IPS-18c (cell line): ENCODE data around the gene DHRS12.

ENCODE experiments used
- H3K4me3 ChIP-seq: 2 replicates; pipeline ENCODE4 v1.7.0; 2013; ENCODE audit warnings: low read depth, mild to moderate bottlenecking, low read length, moderate library complexity; ENCODE audit not compliant: insufficient read depth
- H3K9me3 ChIP-seq: one replicate; pipeline ENCODE4 v1.6.1; 2013; ENCODE audit warnings: mild to moderate bottlenecking, low read length, moderate library complexity; ENCODE audit not compliant: control insufficient read depth, insufficient read depth

The DHRS12 gene

DNA sequence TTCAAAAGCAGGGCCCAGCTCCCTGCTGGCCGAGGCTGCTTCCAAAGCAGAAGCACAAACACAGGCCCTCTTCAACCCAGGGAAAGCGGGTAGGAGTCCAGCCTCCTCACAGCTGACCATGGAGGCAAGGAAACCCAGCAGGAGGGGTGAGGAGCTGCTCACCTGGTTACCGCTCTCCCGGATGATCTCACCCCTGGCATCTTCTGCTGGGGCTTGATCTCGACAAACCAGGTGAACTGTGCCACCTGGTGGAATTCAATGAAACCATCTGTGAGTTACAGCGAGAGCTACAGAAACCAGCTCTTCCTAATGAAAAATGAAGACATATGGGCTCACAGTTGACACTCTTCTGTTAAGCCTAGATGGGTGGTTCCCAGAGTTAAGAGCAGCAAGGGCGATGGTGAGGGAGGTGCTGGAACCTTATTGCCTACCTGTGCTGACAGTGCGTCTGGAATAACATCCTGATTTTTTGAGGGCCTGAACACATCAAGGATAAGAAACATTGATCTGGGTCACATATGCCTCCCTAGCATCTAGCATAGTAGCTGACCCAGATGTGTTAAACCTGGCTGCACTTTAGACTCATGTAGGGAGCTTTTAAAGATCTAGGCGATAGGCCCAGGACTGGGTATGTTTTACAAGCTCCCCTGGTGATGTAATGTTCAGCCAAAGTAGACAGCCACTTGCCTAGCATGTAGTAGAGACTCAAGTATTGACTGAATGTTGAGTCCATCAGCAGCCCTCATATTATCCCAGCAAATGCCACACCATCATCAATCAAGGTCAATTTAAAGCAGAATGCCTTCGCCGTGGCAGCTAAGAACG lies 6.1 kb downstream of the DHRS12 start:
- Histone ChIP-seq H3K9me3 (no peaks in the 10 kb centered on the region), H3K4me3 (no peak overlapping the region)

GRCh38 chr13:51796546-51796945 lies 7.4 kb downstream of the DHRS12 start:
- no peak overlapping the region for H3K4me3 ChIP-seq
- no peaks in the 10 kb centered on the region for H3K9me3 ChIP-seq

DNA sequence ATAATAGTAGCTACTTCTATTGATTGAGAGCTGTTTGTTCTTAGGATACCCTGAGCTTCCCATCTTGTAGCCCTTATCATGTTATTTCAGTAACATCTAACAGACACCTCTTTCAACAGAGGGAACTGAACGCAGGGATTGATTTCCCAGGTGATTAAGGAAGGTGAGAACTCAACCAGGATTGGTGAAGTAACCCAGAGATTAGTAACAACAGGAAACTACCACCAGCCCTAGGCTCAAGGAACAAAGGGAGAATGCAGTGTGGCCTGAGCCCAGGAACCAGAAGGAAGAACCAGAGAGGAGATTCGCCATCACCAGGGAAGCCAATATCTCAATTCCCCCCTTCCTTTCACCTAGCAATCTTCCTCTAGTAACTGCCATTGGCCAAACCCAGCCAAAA lies 8.5 kb downstream of the DHRS12 start:
- no peak overlapping the region for H3K4me3 ChIP-seq
- H3K9me3 ChIP-seq: no peaks in the 10 kb centered on the region

- Histone ChIP-seq H3K9me3 (no peaks in the 10 kb centered on the region), H3K4me3 (no peak overlapping the region)
These were observed 9.0 kb downstream of the DHRS12 start for GRCh38 chr13:51794964-51795363.

DNA sequence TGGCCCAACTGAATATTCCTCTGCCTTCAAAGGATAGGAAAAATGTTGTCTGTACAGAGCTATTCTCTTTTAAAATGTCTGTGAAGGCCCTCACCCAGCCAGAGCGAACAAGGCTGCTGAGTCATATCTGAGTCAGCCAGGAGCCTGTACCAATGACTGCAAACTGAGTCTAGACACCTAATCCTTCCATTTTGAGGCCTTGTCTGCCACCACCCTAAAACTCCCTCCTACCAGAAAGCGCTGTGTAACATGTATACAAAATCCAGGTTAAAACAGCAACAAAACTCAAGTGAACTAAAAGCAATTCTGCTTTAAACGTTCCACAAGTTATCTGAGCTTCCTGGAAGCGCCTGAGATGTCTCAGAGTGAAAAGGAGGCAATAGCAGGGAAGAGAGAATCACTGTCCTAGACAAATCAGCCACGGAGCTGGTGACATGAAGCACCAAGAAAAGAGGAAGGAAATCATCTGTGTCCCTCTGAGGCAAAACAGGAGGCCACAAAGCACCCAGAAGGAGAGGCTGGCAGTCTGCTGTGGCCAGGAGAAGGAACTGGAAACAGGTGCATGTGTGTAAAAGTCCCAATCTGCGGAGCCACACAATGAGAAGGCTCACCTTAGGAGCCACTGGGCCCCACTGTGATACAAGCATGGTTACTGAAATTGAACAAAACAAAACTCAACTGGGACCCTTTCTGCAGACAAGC lies 10.2 kb downstream of the DHRS12 start:
- H3K4me3 ChIP-seq: no peak overlapping the region
- H3K9me3 ChIP-seq: no peaks in the 10 kb centered on the region

DNA sequence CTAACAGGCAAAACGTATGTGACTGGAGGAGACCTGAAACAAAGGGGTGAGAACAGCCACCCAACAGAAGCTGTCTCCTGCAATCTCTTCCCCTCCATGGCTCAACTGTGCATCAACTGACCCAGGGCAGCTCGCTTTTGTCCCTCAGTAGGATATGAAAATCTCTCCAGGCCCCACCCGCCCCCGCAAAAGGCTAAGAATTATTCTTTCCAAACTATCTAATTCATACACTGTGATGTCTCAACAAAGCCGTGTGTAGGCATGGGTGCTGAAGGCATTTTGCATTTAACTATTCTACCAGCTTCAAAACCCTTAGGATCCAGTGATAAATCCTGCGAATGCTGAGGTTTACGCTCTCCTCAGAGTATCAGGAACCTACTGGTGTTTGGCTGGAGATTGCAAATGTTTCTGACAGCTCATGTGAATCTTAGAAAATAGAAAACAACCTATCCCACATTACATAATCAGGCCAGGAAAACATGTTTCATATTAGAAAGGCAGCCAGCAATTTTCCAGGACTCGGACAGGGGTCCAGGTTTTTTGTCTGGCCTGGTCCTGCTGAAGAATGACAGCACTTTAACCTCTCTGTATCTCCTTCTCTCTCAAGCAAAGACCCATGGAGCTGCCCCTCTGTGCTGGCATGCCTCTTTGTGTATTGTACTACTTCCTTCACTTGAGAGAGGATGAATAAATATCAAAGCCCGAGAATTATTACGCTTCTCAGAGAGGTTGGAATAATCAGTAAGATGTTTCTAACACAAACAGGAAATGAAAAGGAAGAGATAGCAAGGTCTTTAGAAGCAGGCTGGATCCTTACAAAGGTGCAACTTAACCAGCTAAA lies 17.3 kb downstream of the DHRS12 start:
- Histone ChIP-seq H3K4me3 (no peak overlapping the region), H3K9me3 (no peaks in the 10 kb centered on the region)

DNA sequence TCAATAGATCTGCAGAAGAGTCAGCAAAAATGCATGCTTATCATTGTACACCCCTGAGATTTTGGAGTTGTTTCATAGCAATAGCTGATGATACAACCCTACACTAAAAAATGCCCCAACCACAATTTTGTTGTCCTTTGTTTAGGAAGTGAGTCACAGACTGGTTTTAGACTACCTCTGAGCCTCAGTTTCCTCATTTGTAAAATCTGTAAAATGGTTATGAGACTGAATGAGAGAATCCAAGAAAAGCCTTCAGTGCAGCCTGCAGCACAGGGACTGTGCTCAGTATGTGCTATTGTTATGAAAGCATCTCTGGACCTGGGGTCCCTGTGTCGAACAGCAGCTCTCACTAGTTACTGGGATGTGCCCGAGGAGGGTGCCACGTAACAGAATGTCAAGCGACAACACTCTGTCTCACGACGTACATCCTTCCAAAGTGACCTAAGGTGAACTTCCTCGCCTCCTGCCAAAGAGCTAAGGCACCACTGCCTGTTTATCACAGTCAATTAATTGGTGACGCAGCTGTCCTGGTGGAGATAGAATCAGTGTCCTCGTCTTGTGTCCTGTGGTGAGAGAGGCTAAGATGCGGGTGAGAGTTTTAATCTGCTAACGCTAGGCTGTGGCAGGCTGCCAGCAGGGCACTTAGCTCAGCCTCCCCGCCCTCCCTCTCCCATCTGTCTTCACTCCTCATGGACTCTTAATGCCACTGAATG lies 18.1 kb downstream of the DHRS12 start:
- Histone ChIP-seq H3K9me3 (no peaks in the 10 kb centered on the region), H3K4me3 (no peak overlapping the region)

DNA sequence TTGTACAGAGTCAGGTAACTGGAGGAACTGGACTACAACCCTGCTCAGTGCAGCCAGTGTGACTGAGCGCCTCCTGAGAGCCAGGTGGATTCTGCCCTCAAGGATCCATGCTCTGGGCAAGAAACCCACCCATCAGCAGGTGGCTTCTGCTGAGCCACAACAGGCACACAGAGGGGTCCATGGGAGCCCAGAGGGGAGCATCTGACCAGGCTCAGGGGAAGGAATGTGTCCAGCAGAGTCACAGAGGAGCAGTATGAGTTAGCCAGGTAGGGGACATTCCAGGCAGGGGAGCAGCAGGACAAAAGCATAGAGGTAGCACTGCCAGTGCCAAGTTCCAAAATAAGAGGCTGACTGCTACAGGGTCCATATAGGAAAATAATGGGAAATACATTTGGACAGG lies 19.9 kb downstream of the DHRS12 start:
- no peaks in the 10 kb centered on the region for H3K9me3 ChIP-seq
- no peak overlapping the region for H3K4me3 ChIP-seq

DNA sequence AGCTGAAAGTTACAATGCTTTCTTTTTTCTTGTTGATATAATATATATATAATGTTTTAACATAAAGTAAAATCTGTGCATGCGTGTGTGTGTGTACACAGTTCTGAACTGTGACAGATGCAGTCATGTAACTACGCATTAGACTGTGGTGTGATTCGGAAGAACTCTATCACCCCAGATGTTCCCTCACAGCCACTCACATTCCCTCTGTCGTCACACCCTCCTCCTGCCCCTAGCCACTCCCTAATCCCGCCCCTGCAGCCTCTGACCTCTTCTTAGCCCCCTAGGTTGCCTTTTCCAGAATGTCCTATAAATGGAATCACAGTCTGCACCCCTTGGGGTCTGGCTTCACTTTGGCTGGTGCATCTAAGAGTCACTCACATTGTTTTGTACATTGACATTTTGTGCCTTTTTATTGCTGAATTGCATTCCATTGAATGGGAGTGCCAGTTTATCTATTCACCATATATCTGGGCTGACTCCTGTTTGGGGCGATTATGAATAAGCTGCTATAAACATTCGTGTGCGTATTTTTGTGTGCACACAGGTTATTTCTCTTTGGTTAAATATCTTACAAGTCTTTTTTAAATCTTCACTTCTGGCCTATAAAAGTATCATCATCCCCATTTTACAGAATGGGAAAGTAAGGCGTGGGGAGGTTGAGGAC lies 20.4 kb downstream of the DHRS12 start:
- no peak overlapping the region for H3K4me3 ChIP-seq
- no peaks in the 10 kb centered on the region for H3K9me3 ChIP-seq

DNA sequence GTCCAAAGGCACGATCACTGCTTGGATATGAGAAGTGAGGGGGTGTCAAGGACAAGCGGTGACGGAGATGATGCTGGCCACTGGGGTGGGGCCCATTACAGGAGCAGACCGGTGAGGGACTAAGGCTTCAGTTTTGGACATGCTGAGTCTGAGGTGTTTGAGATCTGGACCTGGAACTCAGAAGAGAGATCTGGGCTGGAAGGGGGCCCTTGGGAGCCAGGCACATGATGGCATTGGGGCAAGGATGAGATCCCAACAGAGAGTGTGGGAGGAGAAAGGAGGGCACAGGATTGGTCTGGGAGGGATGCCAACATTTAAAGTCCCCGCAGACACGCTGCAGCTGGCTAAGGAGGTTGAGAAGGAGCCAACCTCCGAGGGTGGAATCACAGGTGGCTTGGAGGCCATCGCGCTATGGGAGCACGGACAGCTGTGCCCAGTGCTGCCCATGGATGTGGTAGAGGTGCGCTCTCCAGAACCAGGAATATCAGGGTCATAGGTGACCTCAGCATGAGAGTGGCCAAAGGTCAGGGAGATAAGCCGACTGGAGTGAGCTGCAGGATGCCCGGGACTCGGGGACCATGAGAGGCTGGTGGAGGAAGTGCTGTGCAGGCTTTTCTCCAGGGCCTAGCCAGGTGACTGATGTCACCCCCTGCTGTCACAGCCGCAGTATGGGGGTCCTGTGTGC lies 21.8 kb downstream of the DHRS12 start:
- Histone ChIP-seq H3K4me3 (no peak overlapping the region), H3K9me3 (no peaks in the 10 kb centered on the region)

DNA sequence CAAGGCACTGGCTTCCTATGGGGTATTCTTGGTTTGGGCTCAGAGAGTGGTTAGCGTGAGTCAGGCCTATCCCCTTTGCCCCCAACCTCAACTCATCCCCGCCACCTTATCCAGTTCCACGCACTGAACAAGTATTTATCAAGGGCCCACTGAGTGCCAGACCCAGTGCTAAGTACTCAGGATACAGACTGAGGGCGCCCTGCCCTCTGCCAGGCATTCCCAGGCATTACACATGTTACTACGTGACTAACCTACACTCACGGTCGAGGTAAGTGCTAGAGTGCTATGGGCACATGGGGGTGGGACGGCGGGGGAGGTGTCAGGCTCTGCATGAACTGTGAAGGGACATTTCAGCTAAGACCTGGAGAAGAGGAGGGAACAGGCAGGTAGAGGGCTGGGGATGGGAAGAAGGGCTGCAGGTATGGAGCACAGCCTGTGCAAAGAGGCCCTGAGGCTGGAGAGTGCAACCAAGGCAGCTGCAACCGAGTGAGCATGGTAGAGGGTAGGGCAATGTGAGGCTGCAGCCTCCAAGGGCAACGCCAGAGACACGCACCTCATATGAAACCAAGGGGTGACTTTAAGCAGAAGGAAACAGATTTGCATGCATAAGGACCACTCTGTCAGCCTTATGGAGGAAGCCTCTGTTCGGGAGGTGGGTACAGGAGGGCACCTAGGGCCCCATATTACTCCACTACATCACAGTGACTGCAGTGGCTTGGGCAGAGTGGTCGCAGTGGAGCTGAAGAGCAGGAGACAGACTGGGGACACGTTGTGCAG lies 22.5 kb downstream of the DHRS12 start:
- Histone ChIP-seq H3K4me3 (no peak overlapping the region), H3K9me3 (no peaks in the 10 kb centered on the region)

GRCh38 chr13:51780099-51780498 lies 23.9 kb downstream of the DHRS12 start:
- Histone ChIP-seq H3K9me3 (no peaks in the 10 kb centered on the region), H3K4me3 (no peak overlapping the region)

- Histone ChIP-seq H3K4me3 (no peak overlapping the region), H3K9me3 (no peaks in the 10 kb centered on the region)
These were observed 25.6 kb downstream of the DHRS12 start for GRCh38 chr13:51778392-51778791.

- H3K4me3 ChIP-seq: no peak overlapping the region
- no peaks in the 10 kb centered on the region for H3K9me3 ChIP-seq
These were observed 26.0 kb downstream of the DHRS12 start for GRCh38 chr13:51777921-51778320.

- Histone ChIP-seq H3K4me3 (no peak overlapping the region), H3K9me3 (no peaks in the 10 kb centered on the region)
These were observed 27.8 kb downstream of the DHRS12 start for GRCh38 chr13:51776179-51776578.

GRCh38 chr13:51773515-51773914 lies 30.4 kb downstream of the DHRS12 start:
- no peaks in the 10 kb centered on the region for H3K9me3 ChIP-seq
- H3K4me3 ChIP-seq: no peak overlapping the region
